HEK293T (cell line): ENCODE data around the gene S100A3.

Experiments used
- FOXM1 ChIP-seq: fragments of 450-650 bp; IDR thresholded peaks from 2 replicates; pipeline ENCODE4 v1.6.1; 2017; ENCODE audit warnings: mild to moderate bottlenecking, borderline replicate concordance
- HDGF ChIP-seq: fragments of 450-650 bp; IDR thresholded peaks from 2 replicates; pipeline ENCODE4 v1.6.1; 2017; ENCODE audit warnings: antibody characterized with exemption, borderline replicate concordance
- NFRKB ChIP-seq: fragments of 450-650 bp; IDR thresholded peaks from 2 replicates; pipeline ENCODE4 v1.6.1; 2016; ENCODE audit warnings: mild to moderate bottlenecking, moderate library complexity
- SUZ12 ChIP-seq: fragments of 450-650 bp; IDR thresholded peaks from 2 replicates; pipeline ENCODE4 v1.6.1; 2016; ENCODE audit warnings: mild to moderate bottlenecking
- TARDBP ChIP-seq: fragments of 450-650 bp; IDR thresholded peaks from 2 replicates; pipeline ENCODE4 v1.6.1; 2016

- TF ChIP-seq TARDBP (no peak), SUZ12 (no peak), HDGF (no peak), NFRKB (no peak), FOXM1 (no peak)
These were observed 29.9 kb upstream of the S100A3 start for GRCh38 chr1:153578936-153579335.
